Large intestine (tissue), 3 donors: ENCODE measurements around the gene DCUN1D2. TPM values are rescaled to one million over a fixed set of nuclear protein-coding genes. Genes with fewer than 3 reads are reported as not detected.
A peak's percentile ranks its signal among the peaks of the same experiment; 100 is the strongest.

ENCODE experiments used
- DNase-seq, 2 donors: peaks; one replicate each; pipeline versions ENCODE4 v3.0.0 to v3.0.0-alpha.2; 2013
- H3K27ac ChIP-seq: one replicate; pipeline ENCODE4 v1.5.1; 2013; ENCODE audit warnings: low read length
- H3K27me3 ChIP-seq: 2 replicates; pipeline ENCODE4 v1.6.1; 2013; ENCODE audit warnings: low read length; ENCODE audit not compliant: control insufficient read depth, insufficient read depth
- H3K36me3 ChIP-seq: 2 replicates; pipeline ENCODE4 v1.6.1; 2013; ENCODE audit warnings: low read length; ENCODE audit not compliant: control insufficient read depth, insufficient read depth
- H3K4me1 ChIP-seq: one replicate; pipeline ENCODE4 v1.6.1; 2013; ENCODE audit warnings: low read length; ENCODE audit not compliant: control insufficient read depth, insufficient read depth
- H3K4me3 ChIP-seq: one replicate; pipeline ENCODE4 v1.5.1; 2013; ENCODE audit warnings: low read length
- H3K9me3 ChIP-seq: one replicate; pipeline ENCODE4 v1.6.1; 2013; ENCODE audit warnings: mild to moderate bottlenecking, low read depth, low read length, moderate library complexity; ENCODE audit not compliant: control insufficient read depth
- WGBS: methylation state at CpG from one replicate; pipeline ENCODE4 v1.1.5; 2013; ENCODE audit warnings: low lambda C conversion rate; ENCODE audit not compliant: insufficient coverage; 5-methylcytosine and 5-hydroxymethylcytosine counted together
- polyA plus RNA-seq: library from polyadenylated mRNA; unstranded; fragments of 120-200 nt; gene quantifications from one replicate; pipeline ENCODE4 v1.2.1, GENCODE V29; 2013

DCUN1D2 gene
- polyA plus RNA-seq, 1 donor: 17.8 TPM

DNA sequence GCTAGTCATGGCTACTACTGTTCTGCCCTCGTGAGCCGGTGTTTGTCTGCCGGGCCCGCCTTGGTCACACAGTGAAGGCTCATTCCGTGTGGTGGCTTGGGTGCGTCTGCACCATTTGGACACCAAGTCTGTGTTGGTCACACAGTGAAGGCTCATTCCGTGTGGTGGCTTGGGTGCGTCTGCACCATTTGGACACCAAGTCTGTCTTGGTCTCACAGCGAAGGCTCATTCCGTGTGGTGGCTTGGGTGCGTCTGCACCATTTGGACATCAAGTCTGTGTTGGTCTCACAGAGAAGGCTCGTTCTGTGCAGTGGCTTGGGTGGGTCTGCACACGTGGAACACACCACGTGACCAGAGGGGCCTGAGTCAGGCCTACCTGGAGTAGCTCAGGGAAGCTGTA lies 29.0 kb upstream of the DCUN1D2 start:
- H3K4me1 ChIP-seq: no peaks in the 10 kb centered on the region
- no peaks in the 10 kb centered on the region for H3K27me3 ChIP-seq
- H3K27ac ChIP-seq: no peak overlapping the region
- H3K4me3 ChIP-seq: no peak overlapping the region
- peaks cover 31% of the 10 kb centered on the region for H3K36me3 ChIP-seq
- no CpG with 5 or more reads among the region's 14 CpGs for WGBS
- H3K9me3 ChIP-seq: no peaks in the 10 kb centered on the region
- DNase-seq: no peak

DNA sequence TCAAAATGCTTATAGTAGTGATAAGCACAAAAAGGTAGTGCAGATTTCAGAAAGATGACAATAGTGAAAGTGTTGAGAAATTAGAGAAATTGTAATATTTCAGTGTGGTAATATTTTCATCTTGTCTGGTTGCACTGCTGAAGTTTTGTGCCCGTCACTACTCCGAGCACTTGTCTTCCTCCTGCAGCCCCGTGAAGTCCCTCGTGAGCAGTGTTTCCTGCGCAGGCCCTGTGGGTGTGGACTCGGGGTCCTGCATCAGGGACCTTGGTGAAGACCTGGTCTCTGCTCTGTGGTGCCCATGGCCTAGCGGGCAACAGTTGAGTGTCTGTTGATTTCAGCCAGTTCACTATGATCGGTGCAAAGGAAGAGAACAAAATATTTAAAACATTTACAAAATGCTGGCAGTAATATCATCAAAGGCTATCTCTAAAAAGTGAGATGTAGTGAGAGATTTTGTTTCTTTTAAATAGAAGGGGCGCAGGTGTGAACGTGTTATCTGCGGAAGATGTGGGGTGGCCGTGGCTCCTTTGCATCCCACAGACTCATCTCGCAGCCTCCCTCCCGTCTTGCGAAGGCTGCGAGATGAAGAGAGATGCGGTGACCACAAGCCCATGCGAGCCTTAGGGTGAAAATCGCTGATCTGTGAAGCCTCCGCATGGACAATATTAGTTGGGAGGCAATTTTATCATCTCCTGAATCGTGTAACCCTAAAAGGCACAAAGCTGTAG lies 27.7 kb upstream of the DCUN1D2 start:
- 83% methylated on average over 2 of the region's 21 CpGs for WGBS
- H3K27ac ChIP-seq: no peak overlapping the region
- no peaks in the 10 kb centered on the region for H3K4me1 ChIP-seq
- no peaks in the 10 kb centered on the region for H3K9me3 ChIP-seq
- DNase-seq: no peak
- H3K4me3 ChIP-seq: no peak overlapping the region
- H3K36me3 ChIP-seq: peaks cover 32% of the 10 kb centered on the region
- H3K27me3 ChIP-seq: no peaks in the 10 kb centered on the region

DNA sequence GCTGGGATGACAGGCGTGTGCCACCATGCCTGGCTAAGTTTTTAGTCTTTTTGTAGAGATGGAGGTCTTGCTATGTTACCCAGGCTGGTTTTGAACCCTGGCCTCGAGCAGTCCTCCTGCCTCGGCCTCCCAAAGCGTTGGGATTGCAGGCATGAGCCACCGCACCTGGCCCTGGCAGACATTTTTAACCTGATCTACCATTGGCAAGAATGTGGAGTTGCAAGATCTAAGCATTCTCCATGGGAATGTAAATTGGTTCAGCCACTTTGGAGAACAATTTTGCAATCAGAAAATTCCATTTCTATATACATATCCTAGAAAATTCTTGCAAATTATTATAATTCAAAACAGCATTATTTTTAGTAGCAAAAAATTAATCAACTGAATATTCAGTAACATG lies 24.3 kb upstream of the DCUN1D2 start:
- no peak for DNase-seq
- no peak overlapping the region for H3K27ac ChIP-seq
- peaks cover 40% of the 10 kb centered on the region for H3K36me3 ChIP-seq
- no peaks in the 10 kb centered on the region for H3K4me1 ChIP-seq
- H3K9me3 ChIP-seq: no peaks in the 10 kb centered on the region
- WGBS: no CpG with 5 or more reads among the region's 5 CpGs
- no peaks in the 10 kb centered on the region for H3K27me3 ChIP-seq
- no peak overlapping the region for H3K4me3 ChIP-seq

DNA sequence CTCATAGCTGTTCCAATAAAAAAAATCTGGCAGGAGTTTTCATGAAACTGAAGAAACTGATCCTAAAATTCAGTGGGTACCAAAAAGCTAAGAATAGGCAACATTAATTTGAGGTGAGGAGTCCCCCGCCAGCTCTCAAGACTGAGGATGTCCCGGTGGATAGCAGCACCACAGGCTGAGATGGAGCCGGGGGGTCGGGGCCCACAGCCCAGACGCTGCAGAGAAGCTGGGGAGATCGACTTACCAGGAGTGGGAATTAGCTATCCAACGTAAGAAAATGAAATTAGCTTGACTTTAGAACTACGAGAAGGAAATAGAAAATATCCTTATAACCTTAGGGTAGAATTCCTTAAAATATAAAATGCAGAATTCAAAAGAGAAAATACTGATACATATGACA lies 23.2 kb upstream of the DCUN1D2 start:
- Histone ChIP-seq H3K36me3 (peaks cover 38% of the 10 kb centered on the region), H3K27ac (no peak overlapping the region), H3K9me3 (no peaks in the 10 kb centered on the region), H3K4me3 (no peak overlapping the region), H3K4me1 (no peaks in the 10 kb centered on the region), H3K27me3 (no peaks in the 10 kb centered on the region)
- DNase-seq: no peak
- 100% methylated on average over 1 of the region's 8 CpGs for WGBS

DNA sequence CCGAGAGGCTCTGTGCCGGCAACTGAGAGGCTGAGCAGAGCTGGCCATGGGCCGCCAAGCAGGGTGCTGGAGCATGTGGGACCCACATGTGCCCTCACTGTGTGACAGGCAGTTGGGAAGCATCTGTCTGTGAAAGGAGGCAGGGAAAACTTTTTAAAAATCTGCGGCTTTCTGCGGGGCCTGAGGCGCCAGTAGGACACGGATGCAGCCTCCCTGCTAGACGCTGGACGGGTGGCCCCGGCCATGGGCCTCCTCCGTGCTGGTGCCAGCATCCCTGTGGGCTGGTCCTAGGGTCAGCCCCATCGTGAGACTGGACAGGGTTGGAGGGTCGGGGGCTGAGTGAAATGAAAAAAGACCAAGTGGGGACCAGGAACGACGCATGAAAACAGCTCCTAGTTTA lies 20.9 kb upstream of the DCUN1D2 start:
- Histone ChIP-seq H3K36me3 (peaks cover 43% of the 10 kb centered on the region), H3K4me3 (no peak overlapping the region), H3K9me3 (no peaks in the 10 kb centered on the region), H3K27ac (no peak overlapping the region), H3K27me3 (no peaks in the 10 kb centered on the region), H3K4me1 (no peaks in the 10 kb centered on the region)
- WGBS: no CpG with 5 or more reads among the region's 15 CpGs
- no peak for DNase-seq

DNA sequence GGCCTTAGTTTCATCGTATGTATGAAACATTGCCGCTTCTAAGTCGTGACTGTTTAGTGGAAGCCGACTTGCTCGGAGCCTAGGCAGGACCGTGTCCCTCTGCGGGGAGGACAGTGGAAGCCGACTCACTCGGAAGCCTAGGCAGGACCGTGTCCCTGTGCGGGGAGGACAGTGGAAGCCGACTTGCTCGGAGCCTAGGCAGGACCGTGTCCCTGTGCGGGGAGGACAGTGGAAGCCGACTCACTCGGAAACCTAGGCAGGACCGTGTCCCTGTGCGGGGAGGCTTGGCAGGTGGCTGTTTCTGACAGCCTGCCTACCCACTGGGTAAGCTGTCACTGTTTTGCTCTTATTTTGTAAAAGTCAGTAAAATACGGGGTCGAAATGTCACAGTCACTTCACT lies 20.4 kb upstream of the DCUN1D2 start:
- H3K36me3 ChIP-seq: peaks cover 43% of the 10 kb centered on the region
- no peaks in the 10 kb centered on the region for H3K27me3 ChIP-seq
- no peak overlapping the region for H3K27ac ChIP-seq
- no peaks in the 10 kb centered on the region for H3K4me1 ChIP-seq
- DNase-seq: no peak
- H3K9me3 ChIP-seq: no peaks in the 10 kb centered on the region
- no CpG with 5 or more reads among the region's 21 CpGs for WGBS
- H3K4me3 ChIP-seq: no peak overlapping the region

DNA sequence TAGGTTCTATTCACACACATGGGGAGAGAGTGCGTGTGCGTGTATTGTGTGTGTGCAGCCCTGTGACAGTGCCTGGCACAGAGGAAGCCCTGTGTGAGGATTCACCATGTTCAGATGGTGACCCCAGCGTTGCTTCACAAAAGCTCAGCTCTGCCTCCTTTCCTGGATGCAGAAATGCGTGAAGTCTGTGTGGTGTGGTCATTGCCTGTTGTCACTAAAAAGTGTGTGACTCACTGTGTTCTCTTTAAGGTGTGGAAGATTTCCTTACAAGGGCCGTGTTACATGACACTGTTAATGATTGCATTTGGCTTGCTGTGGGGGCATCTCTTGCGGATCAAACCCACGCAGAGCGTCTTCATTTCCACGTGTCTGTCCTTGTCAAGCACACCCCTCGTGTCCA lies 19.5 kb upstream of the DCUN1D2 start:
- Histone ChIP-seq H3K27me3 (no peaks in the 10 kb centered on the region), H3K27ac (no peak overlapping the region), H3K4me3 (no peak overlapping the region), H3K4me1 (no peaks in the 10 kb centered on the region), H3K9me3 (no peaks in the 10 kb centered on the region), H3K36me3 (peaks cover 46% of the 10 kb centered on the region)
- DNase-seq: no peak
- no CpG with 5 or more reads among the region's 10 CpGs for WGBS

DNA sequence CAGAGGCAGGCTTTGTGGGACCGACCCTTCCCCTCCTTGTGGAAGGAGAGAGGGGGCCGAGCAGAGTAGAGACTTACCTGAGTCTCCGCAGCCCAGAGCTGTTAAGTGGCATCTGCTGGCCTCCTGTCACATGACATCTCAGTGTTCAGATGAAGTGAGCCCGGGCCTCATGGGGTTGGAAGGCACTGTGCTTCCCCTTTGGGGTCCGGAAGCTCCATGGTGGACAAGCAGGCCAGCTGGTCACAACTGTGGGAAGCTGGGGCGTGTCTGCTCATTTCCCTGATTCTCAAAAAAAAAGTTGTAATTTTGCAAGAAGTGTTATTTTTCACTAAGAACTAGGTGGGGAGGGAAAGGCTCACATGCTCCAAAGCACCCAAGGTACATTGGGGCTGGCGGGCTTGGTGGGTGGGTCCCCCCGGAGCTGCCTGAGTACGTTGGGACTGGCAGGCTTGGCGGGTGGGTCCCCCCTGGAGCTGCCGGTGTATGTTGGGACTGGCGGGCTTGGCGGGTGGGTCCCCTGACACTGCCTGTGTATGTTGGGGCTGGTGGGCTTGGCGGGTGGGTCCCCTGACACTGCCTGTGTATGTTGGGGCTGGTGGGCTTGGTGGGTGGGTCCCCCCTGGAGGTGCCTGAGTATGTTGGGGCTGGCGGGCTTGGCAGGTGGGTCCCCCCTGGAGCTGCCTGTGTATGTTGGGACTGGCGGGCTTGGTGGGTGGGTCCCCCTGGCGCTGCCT lies 18.2 kb upstream of the DCUN1D2 start:
- WGBS: no CpG with 5 or more reads among the region's 17 CpGs
- Histone ChIP-seq H3K27ac (no peak overlapping the region), H3K4me1 (no peaks in the 10 kb centered on the region), H3K27me3 (no peaks in the 10 kb centered on the region), H3K4me3 (no peak overlapping the region), H3K36me3 (peaks cover 53% of the 10 kb centered on the region), H3K9me3 (no peaks in the 10 kb centered on the region)
- peak in 1 of 2 donors; percentile 59 for DNase-seq

DNA sequence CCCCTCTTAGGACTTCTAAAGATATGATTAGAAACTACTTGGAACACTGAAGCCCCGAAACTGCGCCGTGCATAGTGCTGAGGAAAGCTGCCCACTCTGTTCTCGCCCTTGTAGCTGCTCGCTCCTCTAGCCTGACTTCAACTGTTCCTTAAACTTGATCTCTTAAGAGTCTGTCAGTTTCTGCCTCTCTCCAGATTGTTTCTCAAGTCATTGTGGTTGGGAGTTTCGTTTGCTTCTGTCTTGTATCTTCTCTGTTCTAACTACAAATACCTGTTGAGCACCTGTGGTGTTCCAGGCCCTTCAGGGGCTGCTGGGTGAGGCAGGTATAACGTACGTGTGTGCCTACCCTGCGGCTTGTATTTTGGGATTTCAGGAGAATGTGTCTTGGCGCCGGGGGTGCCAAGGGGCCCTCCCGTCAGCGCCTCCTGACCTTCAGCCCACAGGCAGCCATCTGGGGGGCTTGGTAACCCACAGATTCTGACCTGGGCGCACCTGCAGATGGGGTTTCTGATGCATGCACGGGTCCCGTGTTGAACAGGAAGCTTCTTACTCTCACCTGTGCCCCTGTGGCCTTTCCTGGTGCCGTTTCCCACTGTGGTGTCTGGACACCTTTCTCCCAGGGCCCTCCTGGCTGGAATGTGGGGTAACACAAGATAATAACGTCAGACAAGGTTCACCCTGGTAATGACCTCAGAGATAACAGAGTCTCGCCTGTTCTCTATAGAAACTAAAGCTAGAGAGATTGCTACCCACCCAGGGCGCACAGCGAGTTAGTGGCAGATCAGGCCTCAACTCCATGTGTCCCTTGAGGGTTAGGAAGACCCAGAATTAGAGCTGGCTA lies 17.2 kb upstream of the DCUN1D2 start:
- H3K4me1 ChIP-seq: no peaks in the 10 kb centered on the region
- peak in 1 of 2 donors; percentile 82 for DNase-seq
- WGBS: no CpG with 5 or more reads among the region's 21 CpGs
- H3K27me3 ChIP-seq: no peaks in the 10 kb centered on the region
- H3K4me3 ChIP-seq: no peak overlapping the region
- H3K36me3 ChIP-seq: peaks cover 56% of the 10 kb centered on the region
- H3K27ac ChIP-seq: no peak overlapping the region
- H3K9me3 ChIP-seq: no peaks in the 10 kb centered on the region

DNA sequence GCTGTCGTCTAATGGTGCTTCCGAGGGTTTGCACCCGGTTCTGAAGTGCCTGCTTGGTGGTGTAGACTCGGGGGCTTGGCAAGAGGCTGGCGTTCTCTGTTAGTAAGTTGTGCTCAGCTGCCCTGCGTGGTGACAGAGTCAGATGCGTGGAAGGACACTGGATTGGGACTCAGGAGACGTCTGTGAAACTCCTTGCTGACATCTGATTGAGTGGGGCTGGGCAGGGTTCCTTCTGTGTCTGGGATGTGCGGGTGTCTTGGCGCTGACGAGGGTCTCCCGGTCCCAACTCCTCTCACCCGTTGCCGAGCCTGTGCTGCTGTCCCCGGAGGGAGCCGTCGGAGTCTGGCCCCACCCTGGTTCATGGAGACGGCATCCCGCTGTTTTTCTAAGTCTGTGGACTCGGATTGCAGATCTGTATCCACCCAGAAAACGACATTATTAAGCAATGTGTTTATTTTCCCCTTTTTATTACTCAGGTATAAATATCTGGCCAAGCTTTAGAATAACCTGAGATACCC lies 16.4 kb upstream of the DCUN1D2 start:
- Histone ChIP-seq H3K4me1 (no peaks in the 10 kb centered on the region), H3K27me3 (no peaks in the 10 kb centered on the region), H3K4me3 (no peak overlapping the region), H3K36me3 (peaks cover 62% of the 10 kb centered on the region), H3K9me3 (no peaks in the 10 kb centered on the region), H3K27ac (no peak overlapping the region)
- DNase-seq: peak in 1 of 2 donors; percentile 32
- WGBS: no CpG with 5 or more reads among the region's 21 CpGs
